ENCODE measurements around the gene PTGR3.

DNA sequence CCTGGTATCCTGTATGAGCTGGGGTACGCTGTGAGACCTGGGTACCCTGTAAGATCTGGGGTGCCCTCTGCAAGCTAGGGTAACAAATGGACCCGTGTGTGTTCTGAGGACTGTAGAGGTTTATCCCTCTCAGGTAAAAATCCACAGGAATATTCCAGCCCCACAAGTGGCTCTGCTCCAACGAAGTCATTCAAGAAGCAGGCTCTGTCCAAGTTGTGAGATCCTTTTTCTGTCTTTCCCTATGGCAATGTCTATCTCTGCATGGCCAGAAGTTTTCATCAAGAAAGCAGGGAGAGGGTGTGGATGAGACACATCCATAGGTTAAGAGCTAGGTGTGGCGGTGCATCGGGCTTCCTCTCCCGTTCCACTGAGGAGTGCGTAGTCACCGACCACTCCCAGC, 43.0 kb downstream of the PTGR3 start:
- TF ChIP-seq, protein P1, sequence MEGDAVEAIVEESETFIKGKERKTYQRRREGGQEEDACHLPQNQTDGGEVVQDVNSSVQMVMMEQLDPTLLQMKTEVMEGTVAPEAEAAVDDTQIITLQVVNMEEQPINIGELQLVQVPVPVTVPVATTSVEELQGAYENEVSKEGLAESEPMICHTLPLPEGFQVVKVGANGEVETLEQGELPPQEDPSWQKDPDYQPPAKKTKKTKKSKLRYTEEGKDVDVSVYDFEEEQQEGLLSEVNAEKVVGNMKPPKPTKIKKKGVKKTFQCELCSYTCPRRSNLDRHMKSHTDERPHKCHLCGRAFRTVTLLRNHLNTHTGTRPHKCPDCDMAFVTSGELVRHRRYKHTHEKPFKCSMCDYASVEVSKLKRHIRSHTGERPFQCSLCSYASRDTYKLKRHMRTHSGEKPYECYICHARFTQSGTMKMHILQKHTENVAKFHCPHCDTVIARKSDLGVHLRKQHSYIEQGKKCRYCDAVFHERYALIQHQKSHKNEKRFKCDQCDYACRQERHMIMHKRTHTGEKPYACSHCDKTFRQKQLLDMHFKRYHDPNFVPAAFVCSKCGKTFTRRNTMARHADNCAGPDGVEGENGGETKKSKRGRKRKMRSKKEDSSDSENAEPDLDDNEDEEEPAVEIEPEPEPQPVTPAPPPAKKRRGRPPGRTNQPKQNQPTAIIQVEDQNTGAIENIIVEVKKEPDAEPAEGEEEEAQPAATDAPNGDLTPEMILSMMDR (IDR thresholded peaks at IDR 0.05; ENCODE audit: low read depth, low read length, missing input control): no peak
- no peak for TF ChIP-seq GABPA (IDR thresholded peaks at IDR 0.05 in 1 of 2, conservative IDR thresholded peaks at IDR 0.05 in 1 of 2)
- no peak for TF ChIP-seq RAD21 (IDR thresholded peaks at IDR 0.05)
- TF ChIP-seq, protein P2, sequence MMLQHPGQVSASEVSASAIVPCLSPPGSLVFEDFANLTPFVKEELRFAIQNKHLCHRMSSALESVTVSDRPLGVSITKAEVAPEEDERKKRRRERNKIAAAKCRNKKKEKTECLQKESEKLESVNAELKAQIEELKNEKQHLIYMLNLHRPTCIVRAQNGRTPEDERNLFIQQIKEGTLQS (IDR thresholded peaks at IDR 0.05): no peak
- no peak for TF ChIP-seq YY1 (IDR thresholded peaks at IDR 0.05)
- TF ChIP-seq, protein P3, sequence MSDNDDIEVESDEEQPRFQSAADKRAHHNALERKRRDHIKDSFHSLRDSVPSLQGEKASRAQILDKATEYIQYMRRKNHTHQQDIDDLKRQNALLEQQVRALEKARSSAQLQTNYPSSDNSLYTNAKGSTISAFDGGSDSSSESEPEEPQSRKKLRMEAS (IDR thresholded peaks at IDR 0.05): no peak
- TF ChIP-seq EGR1 (IDR thresholded peaks at IDR 0.05; ENCODE audit: low read depth in 2 of 2): no peak
- TF ChIP-seq, protein P4, sequence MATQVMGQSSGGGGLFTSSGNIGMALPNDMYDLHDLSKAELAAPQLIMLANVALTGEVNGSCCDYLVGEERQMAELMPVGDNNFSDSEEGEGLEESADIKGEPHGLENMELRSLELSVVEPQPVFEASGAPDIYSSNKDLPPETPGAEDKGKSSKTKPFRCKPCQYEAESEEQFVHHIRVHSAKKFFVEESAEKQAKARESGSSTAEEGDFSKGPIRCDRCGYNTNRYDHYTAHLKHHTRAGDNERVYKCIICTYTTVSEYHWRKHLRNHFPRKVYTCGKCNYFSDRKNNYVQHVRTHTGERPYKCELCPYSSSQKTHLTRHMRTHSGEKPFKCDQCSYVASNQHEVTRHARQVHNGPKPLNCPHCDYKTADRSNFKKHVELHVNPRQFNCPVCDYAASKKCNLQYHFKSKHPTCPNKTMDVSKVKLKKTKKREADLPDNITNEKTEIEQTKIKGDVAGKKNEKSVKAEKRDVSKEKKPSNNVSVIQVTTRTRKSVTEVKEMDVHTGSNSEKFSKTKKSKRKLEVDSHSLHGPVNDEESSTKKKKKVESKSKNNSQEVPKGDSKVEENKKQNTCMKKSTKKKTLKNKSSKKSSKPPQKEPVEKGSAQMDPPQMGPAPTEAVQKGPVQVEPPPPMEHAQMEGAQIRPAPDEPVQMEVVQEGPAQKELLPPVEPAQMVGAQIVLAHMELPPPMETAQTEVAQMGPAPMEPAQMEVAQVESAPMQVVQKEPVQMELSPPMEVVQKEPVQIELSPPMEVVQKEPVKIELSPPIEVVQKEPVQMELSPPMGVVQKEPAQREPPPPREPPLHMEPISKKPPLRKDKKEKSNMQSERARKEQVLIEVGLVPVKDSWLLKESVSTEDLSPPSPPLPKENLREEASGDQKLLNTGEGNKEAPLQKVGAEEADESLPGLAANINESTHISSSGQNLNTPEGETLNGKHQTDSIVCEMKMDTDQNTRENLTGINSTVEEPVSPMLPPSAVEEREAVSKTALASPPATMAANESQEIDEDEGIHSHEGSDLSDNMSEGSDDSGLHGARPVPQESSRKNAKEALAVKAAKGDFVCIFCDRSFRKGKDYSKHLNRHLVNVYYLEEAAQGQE (IDR thresholded peaks at IDR 0.05): no peak
- TF ChIP-seq, protein P5, sequence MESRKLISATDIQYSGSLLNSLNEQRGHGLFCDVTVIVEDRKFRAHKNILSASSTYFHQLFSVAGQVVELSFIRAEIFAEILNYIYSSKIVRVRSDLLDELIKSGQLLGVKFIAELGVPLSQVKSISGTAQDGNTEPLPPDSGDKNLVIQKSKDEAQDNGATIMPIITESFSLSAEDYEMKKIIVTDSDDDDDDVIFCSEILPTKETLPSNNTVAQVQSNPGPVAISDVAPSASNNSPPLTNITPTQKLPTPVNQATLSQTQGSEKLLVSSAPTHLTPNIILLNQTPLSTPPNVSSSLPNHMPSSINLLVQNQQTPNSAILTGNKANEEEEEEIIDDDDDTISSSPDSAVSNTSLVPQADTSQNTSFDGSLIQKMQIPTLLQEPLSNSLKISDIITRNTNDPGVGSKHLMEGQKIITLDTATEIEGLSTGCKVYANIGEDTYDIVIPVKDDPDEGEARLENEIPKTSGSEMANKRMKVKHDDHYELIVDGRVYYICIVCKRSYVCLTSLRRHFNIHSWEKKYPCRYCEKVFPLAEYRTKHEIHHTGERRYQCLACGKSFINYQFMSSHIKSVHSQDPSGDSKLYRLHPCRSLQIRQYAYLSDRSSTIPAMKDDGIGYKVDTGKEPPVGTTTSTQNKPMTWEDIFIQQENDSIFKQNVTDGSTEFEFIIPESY (IDR thresholded peaks at IDR 0.05): no peak
- no peak for TF ChIP-seq SP1 (IDR thresholded peaks at IDR 0.05)
- no peak for TF ChIP-seq TAF1 (conservative IDR thresholded peaks at IDR 0.05)
- no peak for TF ChIP-seq JUND (IDR thresholded peaks at IDR 0.05)
- TF ChIP-seq NR2F2 (IDR thresholded peaks at IDR 0.05): no peak
